H1 (cell line): Measurements from ENCODE around the gene CYBRD1.

Source experiments
- CHD2 ChIP-seq: IDR thresholded peaks from 2 replicates; pipeline ENCODE4 v1.6.1; 2012; ENCODE audit warnings: low read length, improper control_type of control experiment
- EZH2 ChIP-seq: fragments of 200-600 bp; sonication (generic); IDR thresholded peaks from 2 replicates; pipeline ENCODE4 v1.7.1; 2012; ENCODE audit warnings: low read depth, mild to moderate bottlenecking, moderate library complexity, low read length, inconsistent platforms; ENCODE audit not compliant: severe bottlenecking
- MAFK ChIP-seq: IDR thresholded peaks from 2 replicates; pipeline ENCODE4 v1.6.1; 2012; ENCODE audit warnings: low read depth, mild to moderate bottlenecking, improper control_type of control experiment, low read length
- NRF1 ChIP-seq: IDR thresholded peaks from 2 replicates; pipeline ENCODE4 v1.6.1; 2011; ENCODE audit warnings: mild to moderate bottlenecking, low read depth, low read length, improper control_type of control experiment
- SRF ChIP-seq: IDR thresholded peaks from 2 replicates; pipeline ENCODE4 v1.6.1; 2011; ENCODE audit warnings: mild to moderate bottlenecking, low read depth, low read length, moderate library complexity
- TF ChIP-seq, protein P1 (sequence below), 3 experiments: IDR thresholded peaks; 1 replicate in 2 of 3; 2 replicates in 1 of 3; pipeline versions ENCODE4 v1.5.1 to v1.6.1; 2011; ENCODE audit warnings: low read length in 3 of 3, mild to moderate bottlenecking in 3 of 3, inconsistent platforms in 2 of 3, low read depth in 1 of 3, moderate library complexity in 1 of 3; ENCODE audit not compliant: insufficient read depth in 1 of 3; ENCODE audit errors: control extremely low read depth in 1 of 3
- TF ChIP-seq, protein P2 (sequence below): IDR thresholded peaks from 2 replicates; pipeline ENCODE4 v1.6.1; 2011; ENCODE audit warnings: low read depth, mild to moderate bottlenecking, low read length; ENCODE audit not compliant: insufficient read depth

DNA sequence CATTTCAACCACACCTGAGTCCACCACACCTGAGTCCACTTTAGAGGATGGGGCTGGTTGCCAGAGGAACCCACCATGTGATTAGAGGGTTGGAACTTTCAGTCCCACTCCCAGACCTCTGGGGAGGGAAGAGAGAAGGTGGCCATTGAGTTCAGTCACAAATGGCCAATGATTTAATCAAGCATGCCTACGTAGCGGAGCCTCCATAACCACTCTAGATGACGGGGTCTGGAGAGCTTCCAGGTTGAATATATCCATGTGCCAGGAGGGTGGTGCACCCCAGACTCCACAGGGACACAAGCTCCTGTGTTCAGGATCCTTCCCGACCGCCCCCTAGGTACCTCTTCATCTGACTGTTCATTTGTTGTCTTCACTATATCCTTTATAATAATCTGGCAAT, 53.3 kb downstream of the CYBRD1 start:
- TF ChIP-seq NRF1 (no peak), EZH2 (no peak), SRF (no peak), CHD2 (no peak), MAFK (no peak)
- TF ChIP-seq, protein P1, sequence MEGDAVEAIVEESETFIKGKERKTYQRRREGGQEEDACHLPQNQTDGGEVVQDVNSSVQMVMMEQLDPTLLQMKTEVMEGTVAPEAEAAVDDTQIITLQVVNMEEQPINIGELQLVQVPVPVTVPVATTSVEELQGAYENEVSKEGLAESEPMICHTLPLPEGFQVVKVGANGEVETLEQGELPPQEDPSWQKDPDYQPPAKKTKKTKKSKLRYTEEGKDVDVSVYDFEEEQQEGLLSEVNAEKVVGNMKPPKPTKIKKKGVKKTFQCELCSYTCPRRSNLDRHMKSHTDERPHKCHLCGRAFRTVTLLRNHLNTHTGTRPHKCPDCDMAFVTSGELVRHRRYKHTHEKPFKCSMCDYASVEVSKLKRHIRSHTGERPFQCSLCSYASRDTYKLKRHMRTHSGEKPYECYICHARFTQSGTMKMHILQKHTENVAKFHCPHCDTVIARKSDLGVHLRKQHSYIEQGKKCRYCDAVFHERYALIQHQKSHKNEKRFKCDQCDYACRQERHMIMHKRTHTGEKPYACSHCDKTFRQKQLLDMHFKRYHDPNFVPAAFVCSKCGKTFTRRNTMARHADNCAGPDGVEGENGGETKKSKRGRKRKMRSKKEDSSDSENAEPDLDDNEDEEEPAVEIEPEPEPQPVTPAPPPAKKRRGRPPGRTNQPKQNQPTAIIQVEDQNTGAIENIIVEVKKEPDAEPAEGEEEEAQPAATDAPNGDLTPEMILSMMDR (IDR thresholded peaks at IDR 0.05; ENCODE audit: control extremely low read depth in 1 of 3, insufficient read depth in 1 of 3, low read depth in 1 of 3, low read length in 3 of 3): no peak
- TF ChIP-seq, protein P2, sequence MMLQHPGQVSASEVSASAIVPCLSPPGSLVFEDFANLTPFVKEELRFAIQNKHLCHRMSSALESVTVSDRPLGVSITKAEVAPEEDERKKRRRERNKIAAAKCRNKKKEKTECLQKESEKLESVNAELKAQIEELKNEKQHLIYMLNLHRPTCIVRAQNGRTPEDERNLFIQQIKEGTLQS: no peak
